Motor neuron (in vitro differentiated cells): ENCODE results near the gene MAML2. TPM values are rescaled to one million over a fixed set of nuclear protein-coding genes. Genes with fewer than 3 reads are reported as not detected.
"Not testable (repeated sequence)": the region's sequence is repeated elsewhere in the genome, so short reads cannot be mapped to it uniquely, and the experiment has no call there.

Experiments used
- ATAC-seq, 8 experiments: fragments of 200-7000 bp; cut with Tn5 transposase; replicated peaks in 6 of 8; 2 replicates each; pipeline ENCODE4 v1.8.0; 2021; ENCODE audit warnings: mild to moderate bottlenecking in 8 of 8, moderate library complexity in 8 of 8
- H3K27ac ChIP-seq, 2 donors: fragments of 250-450 bp; sonication (Bioruptor Pico); 2 replicates each; pipeline ENCODE4 v1.9.0; 2021; ENCODE audit warnings: antibody characterized with exemption in 2 of 2, mild to moderate bottlenecking in 2 of 2, moderate library complexity in 1 of 2
- H3K4me1 ChIP-seq, 2 donors: fragments of 250-450 bp; sonication (Bioruptor Pico); replicated peaks in 1 of 2; 2 replicates each; pipeline ENCODE4 v1.6.1; 2021; ENCODE audit warnings: antibody characterized with exemption in 2 of 2, mild to moderate bottlenecking in 2 of 2, moderate library complexity in 1 of 2
- H3K4me3 ChIP-seq, 5 donors: fragments of 250-450 bp; sonication (Bioruptor Pico); 2 replicates each; pipeline ENCODE4 v1.9.0; 2021; ENCODE audit warnings: antibody characterized with exemption in 5 of 5, mild to moderate bottlenecking in 5 of 5, moderate library complexity in 4 of 5
- WGBS, 10 experiments: fragments of 450-650 bp; shearing (Covaris generic); methylation state at CpG; one replicate each; pipeline ENCODE4 v1.0.0; 2022; 5-methylcytosine and 5-hydroxymethylcytosine counted together
- in situ Hi-C, 9 experiments: fragments of 400-800 bp; cut with MboI; loops; one replicate each; pipeline ENCODE4 v1.15.0; 2021; ENCODE audit warnings: low sequenced_read_pairs in 9 of 9, low pct_unique_long_range_greater_than_20kb in 2 of 9; ENCODE audit not compliant: unreplicated experiment in 9 of 9
- total RNA-seq, 8 experiments: library from RNA; unstranded; fragments of 300-600 nt; gene quantifications; 2 replicates each; pipeline versions ENCODE4 v1.2.3 to v1.2.4, GENCODE V29; 2022

The MAML2 gene
- total RNA-seq, 8 experiments from 2014 or later = 4.9 to 21.2 (median 6.4) TPM

- WGBS, 10 experiments = 80 to 100% (median 100%) methylated on average over 1 to 4 of the region's 4 CpGs; no CpG with 5 or more reads in 2 of the 10 experiments
- H3K4me3 ChIP-seq, ATAC-seq, H3K4me1 ChIP-seq, in situ Hi-C loops, H3K27ac ChIP-seq: not testable (repeated sequence)
These were observed 74.5 kb downstream of the MAML2 start for GRCh38 chr11:96268527-96268926.

- ATAC-seq = peak in 3 of 8 experiments; percentile 23 to 26 (median 24)
- Histone ChIP-seq H3K4me1 (no peaks in the 10 kb centered on the region), H3K27ac (no peak overlapping the region), H3K4me3 (no peak overlapping the region)
- in situ Hi-C loops = no loop called here
- WGBS, 10 experiments = 13 to 100% (median 89%) methylated on average over 1 to 2 of the region's 2 CpGs
These were observed 75.4 kb downstream of the MAML2 start for GRCh38 chr11:96267496-96268032.

GRCh38 chr11:96267001-96267495 is 75.9 kb downstream of the MAML2 start:
- no peak for ATAC-seq

GRCh38 chr11:96265972-96266371 is 77.0 kb downstream of the MAML2 start:
- no peak for ATAC-seq
- WGBS, 10 experiments = 75 to 95% (median 90%) methylated on average over 2 to 4 of the region's 9 CpGs; no CpG with 5 or more reads in 4 of the 10 experiments
- Histone ChIP-seq H3K4me1 (no peaks in the 10 kb centered on the region), H3K4me3 (no peak overlapping the region), H3K27ac (no peak overlapping the region)
- in situ Hi-C loops = no loop called here

More at GRCh38 chr11:96267001-96267495, 75.9 kb downstream of the MAML2 start:
- in situ Hi-C loops = no loop called here
- WGBS, 10 experiments = 10 to 100% (median 71%) methylated on average over 1 of the region's 1 CpG; no CpG with 5 or more reads in 1 of the 10 experiments
- no peaks in the 10 kb centered on the region for H3K4me1 ChIP-seq
- H3K4me3 ChIP-seq = no peak overlapping the region
- no peak overlapping the region for H3K27ac ChIP-seq

- Histone ChIP-seq H3K27ac (no peak overlapping the region), H3K4me3 (no peak overlapping the region), H3K4me1 (no peaks in the 10 kb centered on the region)
- in situ Hi-C loops = no loop called here
- 66 to 90% (median 85%) methylated on average over 4 to 5 of the region's 8 CpGs; no CpG with 5 or more reads in 3 of the 10 experiments for WGBS, 10 experiments
- no peak for ATAC-seq
These were observed 77.7 kb downstream of the MAML2 start for GRCh38 chr11:96265220-96265737.

GRCh38 chr11:96264364-96264763 is 78.6 kb downstream of the MAML2 start:
- in situ Hi-C loops = no loop called here

GRCh38 chr11:96263238-96263763 is 79.7 kb downstream of the MAML2 start:
- H3K4me3 ChIP-seq = no peak overlapping the region
- no peak overlapping the region for H3K27ac ChIP-seq
- in situ Hi-C loops = no loop called here
- H3K4me1 ChIP-seq = peaks cover 0 to 5% of the 10 kb centered on the region in 2 donors
- ATAC-seq = peak in 2 of 8 experiments; percentile 14 to 44

More at GRCh38 chr11:96264364-96264763, 78.6 kb downstream of the MAML2 start:
- H3K27ac ChIP-seq = no peak overlapping the region
- 0 to 100% (median 97%) methylated on average over 1 to 4 of the region's 4 CpGs; no CpG with 5 or more reads in 2 of the 10 experiments for WGBS, 10 experiments
- H3K4me1 ChIP-seq = peaks cover 0 to 2% of the 10 kb centered on the region in 2 donors
- no peak for ATAC-seq
- no peak overlapping the region for H3K4me3 ChIP-seq

- in situ Hi-C loops = no loop called here
- 78 to 100% (median 90%) methylated on average over 1 to 2 of the region's 2 CpGs; no CpG with 5 or more reads in 1 of the 10 experiments for WGBS, 10 experiments
- Histone ChIP-seq H3K4me1 (peaks cover 8 to 20% of the 10 kb centered on the region in 2 donors), H3K27ac (no peak overlapping the region), H3K4me3 (no peak overlapping the region)
- ATAC-seq = no peak
These were observed 82.5 kb downstream of the MAML2 start for GRCh38 chr11:96260532-96260931.

- ATAC-seq = no peak
- Histone ChIP-seq H3K4me3 (no peak overlapping the region), H3K4me1 (peaks cover 8 to 20% of the 10 kb centered on the region in 2 donors), H3K27ac (no peak overlapping the region)
- in situ Hi-C loops = no loop called here
- WGBS, 10 experiments = 0 to 100% (median 92%) methylated on average over 1 to 3 of the region's 3 CpGs; no CpG with 5 or more reads in 1 of the 10 experiments
These were observed 82.9 kb downstream of the MAML2 start for GRCh38 chr11:96260067-96260511.

GRCh38 chr11:96259134-96259830 is 83.7 kb downstream of the MAML2 start:
- WGBS, 10 experiments = 4 to 94% (median 71%) methylated on average over 1 to 4 of the region's 4 CpGs
- H3K4me1 ChIP-seq = peaks cover 11 to 28% of the 10 kb centered on the region in 2 donors
- ATAC-seq = peak in 3 of 8 experiments; percentile 54 to 75 (median 60)
- H3K27ac ChIP-seq = no peak overlapping the region
- in situ Hi-C loops = no loop called here
- no peak overlapping the region for H3K4me3 ChIP-seq

GRCh38 chr11:96257972-96258934 is 84.7 kb downstream of the MAML2 start:
- peak in 2 of 8 experiments; percentile 10 to 11 for ATAC-seq
- Histone ChIP-seq H3K4me1 (peaks cover 15 to 30% of the 10 kb centered on the region in 2 donors), H3K4me3 (no peak overlapping the region), H3K27ac (no peak overlapping the region)
- 8 to 100% (median 58%) methylated on average over 1 to 4 of the region's 4 CpGs for WGBS, 10 experiments
- in situ Hi-C loops = no loop called here

- ATAC-seq = peak in 3 of 8 experiments; percentile 39 to 58 (median 44)
- Histone ChIP-seq H3K4me3 (no peak overlapping the region), H3K4me1 (peaks cover 15 to 30% of the 10 kb centered on the region in 2 donors), H3K27ac (no peak overlapping the region)
- in situ Hi-C loops = no loop called here
These were observed 86.0 kb downstream of the MAML2 start for GRCh38 chr11:96257036-96257435.
